DOHH2 (cell line): Measurements from ENCODE around the gene CD40.

Source experiments
- H3F3A ChIP-seq: fragments of 200-600 bp; sonication (generic), shearing (Covaris generic); 2 replicates; pipeline ENCODE4 v1.6.0; 2016; ENCODE audit warnings: antibody characterized with exemption, mild to moderate bottlenecking; ENCODE audit not compliant: control insufficient read depth, insufficient read depth
- H3K27ac ChIP-seq: fragments of 200-600 bp; sonication (generic); 2 replicates; pipeline ENCODE4 v1.5.1; 2014; ENCODE audit warnings: low read depth, mild to moderate bottlenecking, low read length, moderate library complexity
- H3K27me3 ChIP-seq: fragments of 200-600 bp; sonication (generic); 2 replicates; pipeline ENCODE4 v1.6.1; 2014; ENCODE audit warnings: mild to moderate bottlenecking, low read length, mixed read lengths; ENCODE audit not compliant: control insufficient read depth
- H3K36me3 ChIP-seq: fragments of 200-600 bp; sonication (generic); 2 replicates; pipeline ENCODE4 v1.6.1; 2014; ENCODE audit warnings: mild to moderate bottlenecking, low read length, moderate library complexity, mixed read lengths; ENCODE audit not compliant: control insufficient read depth
- H3K4me1 ChIP-seq: fragments of 200-600 bp; sonication (generic); 2 replicates; pipeline ENCODE4 v1.6.1; 2014; ENCODE audit warnings: mild to moderate bottlenecking, low read length, mixed read lengths; ENCODE audit not compliant: control insufficient read depth
- H3K4me2 ChIP-seq: fragments of 200-600 bp; sonication (generic); 2 replicates; pipeline ENCODE4 v1.6.0; 2014; ENCODE audit warnings: mild to moderate bottlenecking, low read length, moderate library complexity
- H3K4me3 ChIP-seq: fragments of 200-600 bp; sonication (generic); 2 replicates; pipeline ENCODE4 v1.5.1; 2014; ENCODE audit warnings: mild to moderate bottlenecking, low read length, mixed read lengths
- H3K79me2 ChIP-seq: fragments of 200-600 bp; sonication (generic); 2 replicates; pipeline ENCODE4 v1.6.1; 2014; ENCODE audit warnings: mild to moderate bottlenecking, low read length, mixed read lengths; ENCODE audit not compliant: control insufficient read depth
- H3K9me2 ChIP-seq: fragments of 200-600 bp; sonication (generic); replicated peaks from 2 replicates; pipeline ENCODE4 v1.6.1; 2014; ENCODE audit warnings: mild to moderate bottlenecking, low read length, mixed read lengths; ENCODE audit not compliant: control insufficient read depth
- H3K9me3 ChIP-seq: fragments of 200-600 bp; sonication (generic); 2 replicates; pipeline ENCODE4 v1.6.1; 2014; ENCODE audit warnings: antibody characterized with exemption, low read length, mixed read lengths; ENCODE audit not compliant: control insufficient read depth, insufficient read depth
- H4K20me1 ChIP-seq: fragments of 200-600 bp; sonication (generic); 2 replicates; pipeline ENCODE4 v1.6.0; 2014; ENCODE audit warnings: low read depth, mild to moderate bottlenecking, antibody characterized with exemption, low read length, moderate library complexity; ENCODE audit not compliant: control insufficient read depth, insufficient read depth
- EZH2phosphoT487 ChIP-seq: fragments of 200-600 bp; sonication (generic); IDR thresholded peaks from 2 replicates; pipeline ENCODE4 v1.6.1; 2017; ENCODE audit warnings: borderline replicate concordance, mild to moderate bottlenecking, antibody characterized with exemption, low read length, moderate library complexity, mixed read lengths
- TF ChIP-seq, protein P1 (sequence below): fragments of 200-600 bp; sonication (generic); IDR thresholded peaks from one replicate; pipeline ENCODE4 v1.5.1; 2014; ENCODE audit warnings: antibody characterized with exemption, mild to moderate bottlenecking, low read depth, low read length; ENCODE audit not compliant: poor library complexity, severe bottlenecking

Gene CD40

DNA sequence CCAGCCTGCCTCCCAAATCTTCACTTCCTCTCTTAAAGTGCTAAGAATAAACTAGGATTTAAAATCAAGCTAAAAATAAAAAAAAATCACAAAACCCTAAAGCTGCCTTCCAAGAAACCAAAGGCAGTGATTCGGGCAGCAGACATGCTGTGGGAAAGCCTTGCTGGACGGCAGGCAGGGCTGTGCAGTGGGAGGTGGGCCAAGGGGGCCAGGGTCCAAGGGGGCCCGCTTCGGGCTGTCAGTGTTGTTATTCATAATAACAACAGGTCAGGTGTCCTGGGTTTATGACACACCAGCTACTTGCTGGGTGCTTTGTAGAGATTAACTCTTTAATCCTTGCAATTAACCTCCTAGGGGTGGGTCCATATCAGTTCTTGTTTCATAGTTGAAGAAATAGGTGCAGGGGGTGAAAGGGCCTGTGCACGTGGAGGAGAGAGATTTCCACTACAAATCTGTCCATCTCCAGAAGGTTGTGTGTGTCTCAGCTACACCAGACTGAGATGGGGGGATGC is 40.4 kb downstream of the CD40 start:
- H3K9me2 ChIP-seq: no peaks in the 10 kb centered on the region
- H3K27me3 ChIP-seq: peaks cover 26% of the 10 kb centered on the region
- H3K4me2 ChIP-seq: no peak overlapping the region
- H4K20me1 ChIP-seq: no peaks in the 10 kb centered on the region
- H3K27ac ChIP-seq: no peak overlapping the region
- no peaks in the 10 kb centered on the region for H3K36me3 ChIP-seq
- TF ChIP-seq EZH2phosphoT487: no peak
- TF ChIP-seq, protein P1, sequence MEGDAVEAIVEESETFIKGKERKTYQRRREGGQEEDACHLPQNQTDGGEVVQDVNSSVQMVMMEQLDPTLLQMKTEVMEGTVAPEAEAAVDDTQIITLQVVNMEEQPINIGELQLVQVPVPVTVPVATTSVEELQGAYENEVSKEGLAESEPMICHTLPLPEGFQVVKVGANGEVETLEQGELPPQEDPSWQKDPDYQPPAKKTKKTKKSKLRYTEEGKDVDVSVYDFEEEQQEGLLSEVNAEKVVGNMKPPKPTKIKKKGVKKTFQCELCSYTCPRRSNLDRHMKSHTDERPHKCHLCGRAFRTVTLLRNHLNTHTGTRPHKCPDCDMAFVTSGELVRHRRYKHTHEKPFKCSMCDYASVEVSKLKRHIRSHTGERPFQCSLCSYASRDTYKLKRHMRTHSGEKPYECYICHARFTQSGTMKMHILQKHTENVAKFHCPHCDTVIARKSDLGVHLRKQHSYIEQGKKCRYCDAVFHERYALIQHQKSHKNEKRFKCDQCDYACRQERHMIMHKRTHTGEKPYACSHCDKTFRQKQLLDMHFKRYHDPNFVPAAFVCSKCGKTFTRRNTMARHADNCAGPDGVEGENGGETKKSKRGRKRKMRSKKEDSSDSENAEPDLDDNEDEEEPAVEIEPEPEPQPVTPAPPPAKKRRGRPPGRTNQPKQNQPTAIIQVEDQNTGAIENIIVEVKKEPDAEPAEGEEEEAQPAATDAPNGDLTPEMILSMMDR: no peak
- no peaks in the 10 kb centered on the region for H3K4me1 ChIP-seq
- H3K4me3 ChIP-seq: no peak overlapping the region
- H3K9me3 ChIP-seq: no peaks in the 10 kb centered on the region
- H3F3A ChIP-seq: no peaks in the 10 kb centered on the region
- no peaks in the 10 kb centered on the region for H3K79me2 ChIP-seq

- no peak overlapping the region for H3K4me3 ChIP-seq
- no peaks in the 10 kb centered on the region for H3K36me3 ChIP-seq
- peaks cover 31% of the 10 kb centered on the region for H3K27me3 ChIP-seq
- no peaks in the 10 kb centered on the region for H3F3A ChIP-seq
- H3K79me2 ChIP-seq: no peaks in the 10 kb centered on the region
- no peaks in the 10 kb centered on the region for H3K9me2 ChIP-seq
- no peak overlapping the region for H3K27ac ChIP-seq
- no peaks in the 10 kb centered on the region for H4K20me1 ChIP-seq
- TF ChIP-seq EZH2phosphoT487: no peak
- TF ChIP-seq, protein P1: no peak
- no peaks in the 10 kb centered on the region for H3K4me1 ChIP-seq
- H3K4me2 ChIP-seq: no peak overlapping the region
- H3K9me3 ChIP-seq: no peaks in the 10 kb centered on the region
Observed at GRCh38 chr20:46159101-46159897, 41.2 kb downstream of the CD40 start.

DNA sequence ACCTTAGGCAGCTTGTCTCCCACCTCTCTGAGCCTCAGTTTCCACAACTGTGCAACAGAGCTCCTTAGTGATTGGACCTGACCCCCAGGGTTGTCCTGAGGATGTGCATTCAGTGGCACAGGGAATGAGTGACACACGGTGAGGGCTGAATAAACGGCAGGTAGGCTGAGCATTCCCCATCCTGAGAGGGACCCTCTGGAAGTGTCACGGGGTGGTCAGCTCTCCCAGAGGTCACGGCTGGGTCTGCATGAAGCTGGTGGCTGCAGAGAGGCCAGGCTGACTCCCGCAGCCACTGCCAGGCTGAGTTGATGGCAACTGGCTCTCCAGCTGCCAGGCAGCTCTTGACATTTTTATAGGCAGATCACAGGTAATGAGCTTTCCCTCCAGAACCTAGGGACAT is 42.5 kb downstream of the CD40 start:
- Histone ChIP-seq H3K36me3 (no peaks in the 10 kb centered on the region), H3K4me2 (no peak overlapping the region)

More for the DNA sequence above, 42.5 kb downstream of the CD40 start:
- no peak overlapping the region for H3K4me3 ChIP-seq
- H4K20me1 ChIP-seq: no peaks in the 10 kb centered on the region
- H3K79me2 ChIP-seq: no peaks in the 10 kb centered on the region
- no peaks in the 10 kb centered on the region for H3K9me3 ChIP-seq
- no peak overlapping the region for H3K27ac ChIP-seq
- no peaks in the 10 kb centered on the region for H3K4me1 ChIP-seq
- peaks cover 35% of the 10 kb centered on the region for H3K27me3 ChIP-seq
- H3F3A ChIP-seq: no peaks in the 10 kb centered on the region
- no peak for TF ChIP-seq EZH2phosphoT487
- TF ChIP-seq, protein P1: no peak
- no peaks in the 10 kb centered on the region for H3K9me2 ChIP-seq
